IMR-90 (cell line): Measurements from ENCODE around the gene MTA1.

Experiments used
- MAFK ChIP-seq: IDR thresholded peaks from 2 replicates; pipeline ENCODE4 v1.6.1; 2012; ENCODE audit warnings: low read depth, low read length, improper control_type of control experiment
- MXI1 ChIP-seq: IDR thresholded peaks from 2 replicates; pipeline ENCODE4 v1.6.1; 2012; ENCODE audit warnings: low read depth, mild to moderate bottlenecking, low read length, moderate library complexity, borderline replicate concordance
- POLR2A ChIP-seq: IDR thresholded peaks from 2 replicates; pipeline ENCODE4 v1.6.1; 2012; ENCODE audit warnings: mild to moderate bottlenecking, low read depth, low read length
- TF ChIP-seq, protein P1 (sequence below): conservative IDR thresholded peaks from 2 replicates; pipeline ENCODE4 v1.5.1; 2012; ENCODE audit warnings: mild to moderate bottlenecking, low read depth, low read length, improper control_type of control experiment
- TF ChIP-seq, protein P2 (sequence below): fragments of 150-350 bp; IDR thresholded peaks from 2 replicates; pipeline ENCODE4 v1.6.1; 2017; ENCODE audit warnings: mild to moderate bottlenecking, antibody characterized with exemption, low read length, low read depth

DNA sequence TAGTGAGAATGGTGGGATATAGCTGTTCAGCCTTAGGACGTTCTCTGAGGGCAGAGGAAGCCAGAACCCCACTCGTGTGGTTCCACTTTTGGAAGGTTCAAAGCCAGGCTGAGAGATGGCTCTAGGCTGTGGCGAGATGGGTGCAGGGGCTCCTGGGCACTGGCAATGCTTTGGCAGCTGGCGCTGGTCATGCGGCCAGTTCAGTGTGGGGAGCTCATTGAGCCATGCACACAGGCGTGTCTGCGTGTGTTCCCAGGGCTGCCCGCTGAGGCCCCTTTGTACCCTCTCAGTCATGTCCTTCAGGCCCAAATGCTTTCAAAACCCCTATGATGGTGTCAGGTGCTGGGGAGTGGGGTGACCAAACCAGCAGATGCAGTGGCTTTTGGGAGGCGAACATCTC, 19.6 kb upstream of the MTA1 start:
- TF ChIP-seq POLR2A (no peak), MXI1 (no peak), MAFK (no peak)
- TF ChIP-seq, protein P1, sequence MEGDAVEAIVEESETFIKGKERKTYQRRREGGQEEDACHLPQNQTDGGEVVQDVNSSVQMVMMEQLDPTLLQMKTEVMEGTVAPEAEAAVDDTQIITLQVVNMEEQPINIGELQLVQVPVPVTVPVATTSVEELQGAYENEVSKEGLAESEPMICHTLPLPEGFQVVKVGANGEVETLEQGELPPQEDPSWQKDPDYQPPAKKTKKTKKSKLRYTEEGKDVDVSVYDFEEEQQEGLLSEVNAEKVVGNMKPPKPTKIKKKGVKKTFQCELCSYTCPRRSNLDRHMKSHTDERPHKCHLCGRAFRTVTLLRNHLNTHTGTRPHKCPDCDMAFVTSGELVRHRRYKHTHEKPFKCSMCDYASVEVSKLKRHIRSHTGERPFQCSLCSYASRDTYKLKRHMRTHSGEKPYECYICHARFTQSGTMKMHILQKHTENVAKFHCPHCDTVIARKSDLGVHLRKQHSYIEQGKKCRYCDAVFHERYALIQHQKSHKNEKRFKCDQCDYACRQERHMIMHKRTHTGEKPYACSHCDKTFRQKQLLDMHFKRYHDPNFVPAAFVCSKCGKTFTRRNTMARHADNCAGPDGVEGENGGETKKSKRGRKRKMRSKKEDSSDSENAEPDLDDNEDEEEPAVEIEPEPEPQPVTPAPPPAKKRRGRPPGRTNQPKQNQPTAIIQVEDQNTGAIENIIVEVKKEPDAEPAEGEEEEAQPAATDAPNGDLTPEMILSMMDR = no peak
- TF ChIP-seq, protein P2, sequence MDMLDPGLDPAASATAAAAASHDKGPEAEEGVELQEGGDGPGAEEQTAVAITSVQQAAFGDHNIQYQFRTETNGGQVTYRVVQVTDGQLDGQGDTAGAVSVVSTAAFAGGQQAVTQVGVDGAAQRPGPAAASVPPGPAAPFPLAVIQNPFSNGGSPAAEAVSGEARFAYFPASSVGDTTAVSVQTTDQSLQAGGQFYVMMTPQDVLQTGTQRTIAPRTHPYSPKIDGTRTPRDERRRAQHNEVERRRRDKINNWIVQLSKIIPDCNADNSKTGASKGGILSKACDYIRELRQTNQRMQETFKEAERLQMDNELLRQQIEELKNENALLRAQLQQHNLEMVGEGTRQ = no peak
